ENCODE results near the gene MSH5.

Gene MSH5

GRCh38 chr6:31769684-31770371, 30.0 kb downstream of the MSH5 start:
- TF ChIP-seq CTCF (IDR thresholded peaks at IDR 0.05) = peak; percentile 45 to 49
- H3K4me3 ChIP-seq = no peak overlapping the region
- intact Hi-C loops (cut with DNase I; ENCODE audit: low total_unique reads) = no loop called here
- no peaks in the 10 kb centered on the region for H3K9me3 ChIP-seq
- peak; percentile 51 to 82 for DNase-seq
- H3K27me3 ChIP-seq = peaks cover 0 to 12% of the 10 kb centered on the region in 2 donors
- H3K27ac ChIP-seq = no peak overlapping the region
- no peaks in the 10 kb centered on the region for H3K36me3 ChIP-seq
- H3K4me1 ChIP-seq = peaks cover 0 to 7% (median 3%) of the 10 kb centered on the region in 4 donors

GRCh38 chr6:31770860-31771259, 31.1 kb downstream of the MSH5 start:
- Histone ChIP-seq H3K4me1 (peaks cover 0 to 7% (median 3%) of the 10 kb centered on the region in 4 donors), H3K36me3 (no peaks in the 10 kb centered on the region), H3K27ac (no peak overlapping the region), H3K9me3 (no peaks in the 10 kb centered on the region), H3K4me3 (no peak overlapping the region), H3K27me3 (peaks cover 0 to 8% of the 10 kb centered on the region in 2 donors)
- DNase-seq = no peak
- intact Hi-C loops (cut with DNase I; ENCODE audit: low total_unique reads) = no loop called here
- TF ChIP-seq CTCF (IDR thresholded peaks at IDR 0.05) = no peak

GRCh38 chr6:31771992-31772358, 32.2 kb downstream of the MSH5 start:
- intact Hi-C loops (cut with DNase I; ENCODE audit: low total_unique reads) = no loop called here
- H3K27ac ChIP-seq = no peak overlapping the region
- H3K27me3 ChIP-seq = no peaks in the 10 kb centered on the region
- peaks cover 0 to 6% (median 4%) of the 10 kb centered on the region in 4 donors for H3K4me1 ChIP-seq
- H3K9me3 ChIP-seq = no peaks in the 10 kb centered on the region
- no peak overlapping the region for H3K4me3 ChIP-seq
- TF ChIP-seq CTCF (IDR thresholded peaks at IDR 0.05) = no peak
- DNase-seq = no peak
- no peaks in the 10 kb centered on the region for H3K36me3 ChIP-seq

GRCh38 chr6:31775184-31775583, 35.4 kb downstream of the MSH5 start:
- H3K4me3 ChIP-seq = no peak overlapping the region

GRCh38 chr6:31775633-31776484, 36.1 kb downstream of the MSH5 start:
- no peak overlapping the region for H3K27ac ChIP-seq
- no peaks in the 10 kb centered on the region for H3K27me3 ChIP-seq
- H3K36me3 ChIP-seq = peaks cover 14 to 32% (median 28%) of the 10 kb centered on the region in 3 donors
- DNase-seq = no peak
- intact Hi-C loops (cut with DNase I; ENCODE audit: low total_unique reads) = no loop called here
- no peaks in the 10 kb centered on the region for H3K9me3 ChIP-seq
- peaks cover 0 to 12% (median 8%) of the 10 kb centered on the region in 4 donors for H3K4me1 ChIP-seq
- H3K4me3 ChIP-seq = no peak overlapping the region
- no peak for TF ChIP-seq CTCF (IDR thresholded peaks at IDR 0.05)

More at GRCh38 chr6:31775184-31775583, 35.4 kb downstream of the MSH5 start:
- no peak for TF ChIP-seq CTCF (IDR thresholded peaks at IDR 0.05)
- Histone ChIP-seq H3K36me3 (peaks cover 7 to 25% (median 22%) of the 10 kb centered on the region in 3 donors), H3K27ac (no peak overlapping the region), H3K27me3 (no peaks in the 10 kb centered on the region), H3K9me3 (no peaks in the 10 kb centered on the region), H3K4me1 (peaks cover 0 to 12% (median 8%) of the 10 kb centered on the region in 4 donors)
- DNase-seq = no peak
- intact Hi-C loops (cut with DNase I; ENCODE audit: low total_unique reads) = no loop called here
